GM18505 (cell line): ENCODE data around the gene MYO3B.
A peak's percentile ranks its signal among the peaks of the same experiment; 100 is the strongest.

ENCODE experiments used
- ATAC-seq: cut with Tn5 transposase; IDR thresholded peaks from one replicate; pipeline ENCODE4 v1.9.1; 2021; ENCODE audit not compliant: unreplicated experiment
- POLR2A ChIP-seq: IDR thresholded peaks from 4 replicates; pipeline ENCODE4 v1.6.1; 2011; ENCODE audit warnings: borderline replicate concordance; ENCODE audit not compliant: insufficient read depth, insufficient read length; ENCODE audit errors: extremely low read depth

The MYO3B gene

GRCh38 chr2:170391018-170391417 lies 213.1 kb downstream of the MYO3B start:
- TF ChIP-seq POLR2A = no peak
- no peak for ATAC-seq

GRCh38 chr2:170391697-170392096 lies 213.8 kb downstream of the MYO3B start:
- no peak for ATAC-seq
- TF ChIP-seq POLR2A = no peak

- no peak for ATAC-seq
- TF ChIP-seq POLR2A = no peak
Measured at GRCh38 chr2:170393861-170394498, 216.0 kb downstream of the MYO3B start.

GRCh38 chr2:170394641-170395387 lies 216.9 kb downstream of the MYO3B start:
- no peak for ATAC-seq
- no peak for TF ChIP-seq POLR2A

- no peak for ATAC-seq
Measured at GRCh38 chr2:170396799-170397459, 219.0 kb downstream of the MYO3B start.

GRCh38 chr2:170401187-170401586 lies 223.2 kb downstream of the MYO3B start:
- no peak for ATAC-seq
- no peak for TF ChIP-seq POLR2A

More at GRCh38 chr2:170396799-170397459, 219.0 kb downstream of the MYO3B start:
- no peak for TF ChIP-seq POLR2A

- no peak for TF ChIP-seq POLR2A
- ATAC-seq = no peak
Measured at GRCh38 chr2:170404846-170405245, 226.9 kb downstream of the MYO3B start.

- ATAC-seq = no peak
- no peak for TF ChIP-seq POLR2A
Measured at GRCh38 chr2:170405326-170405725, 227.4 kb downstream of the MYO3B start.

GRCh38 chr2:170408461-170409163 lies 230.7 kb downstream of the MYO3B start:
- ATAC-seq = peak; percentile 79
- no peak for TF ChIP-seq POLR2A

- TF ChIP-seq POLR2A = no peak
- ATAC-seq = no peak
Measured at GRCh38 chr2:170409164-170409535, 231.2 kb downstream of the MYO3B start.

- no peak for ATAC-seq
Measured at GRCh38 chr2:170411660-170412059, 233.7 kb downstream of the MYO3B start.

GRCh38 chr2:170420961-170421687 lies 243.2 kb downstream of the MYO3B start:
- no peak for ATAC-seq

More at GRCh38 chr2:170411660-170412059, 233.7 kb downstream of the MYO3B start:
- no peak for TF ChIP-seq POLR2A

More at GRCh38 chr2:170420961-170421687, 243.2 kb downstream of the MYO3B start:
- no peak for TF ChIP-seq POLR2A
